HCT116 (cell line): Measurements from ENCODE around the gene CD164L2. TPM values are rescaled to one million over a fixed set of nuclear protein-coding genes. Genes with fewer than 3 reads are reported as not detected.

ENCODE experiments used
- ATAC-seq: fragments of 200-7000 bp; cut with Tn5 transposase; 2 replicates; pipeline ENCODE4 v1.9.1; 2020; ENCODE audit warnings: mild to moderate bottlenecking, moderate library complexity
- BruUV-seq: library from RNA; stranded (reverse); fragments of 400-500 nt; replicated peaks from 2 replicates; lab custom pipeline; 2021; lab: Mats Ljungman, UMichigan
- CTCF ChIA-PET: fragments of 300-600 bp; sonication (Branson Sonifier 250); formaldehyde crosslinking; loops from one replicate; lab custom pipeline; 2021; ENCODE audit warnings: antibody characterized with exemption; lab: Charles Lee
- POLR2A ChIA-PET: fragments of 300-600, 350-600 bp; sonication (Branson Sonifier 250); formaldehyde crosslinking; loops from one replicate; lab custom pipeline; 2021; ENCODE audit warnings: antibody characterized with exemption; lab: Charles Lee
- RAD21 ChIA-PET, 2 experiments: fragments of 300-600 bp; sonication (Branson Sonifier 250); formaldehyde crosslinking; loops; one replicate each; lab custom pipeline; 2023; ENCODE audit warnings: low total read pairs in 2 of 2; ENCODE audit not compliant: uncharacterized antibody in 2 of 2, unreplicated experiment in 2 of 2, low non-redundant PET in 1 of 2; lab: Charles Lee
- DNase-seq: peaks from one replicate; pipeline ENCODE4 v3.0.0-alpha.2; 2010; ENCODE audit warnings: low read depth, low spot score
- H2AFZ ChIP-seq: fragments of 200-600 bp; shearing (Covaris generic), sonication (generic); 2 replicates; pipeline ENCODE4 v1.6.1; 2017; ENCODE audit warnings: low read depth, mixed run types, mixed read lengths, antibody characterized with exemption, low read length; ENCODE audit not compliant: poor library complexity, severe bottlenecking
- H3K27ac ChIP-seq: 2 replicates; pipeline ENCODE4 v1.5.1; 2012; ENCODE audit warnings: low read depth, low read length
- H3K27me3 ChIP-seq: fragments of 200-600 bp; sonication (generic); 2 replicates; pipeline ENCODE4 v1.6.1; 2016; ENCODE audit warnings: mixed run types, low read length, mixed read lengths; ENCODE audit not compliant: insufficient read depth
- H3K36me3 ChIP-seq, 2 experiments: fragments of 200-500 bp in 1 of 2; fragments of 200-600 bp in 1 of 2; sonication (Bioruptor generic) in 1 of 2; sonication (generic) in 1 of 2; 2 replicates each; pipeline versions ENCODE4 v1.5.1 to v1.6.1; 2014 to 2016; ENCODE audit warnings: low read length in 2 of 2, inconsistent platforms in 1 of 2, mixed read lengths in 1 of 2, mixed run types in 1 of 2; ENCODE audit not compliant: insufficient read depth in 2 of 2, control insufficient read depth in 1 of 2
- H3K4me1 ChIP-seq, 2 experiments: fragments of 200-600 bp in 1 of 2; sonication (generic) in 1 of 2; 2 replicates each; pipeline versions ENCODE4 v1.5.1 to v1.6.1; 2012 to 2017; ENCODE audit warnings: low read length in 2 of 2, inconsistent platforms in 1 of 2, mild to moderate bottlenecking in 1 of 2, mixed read lengths in 1 of 2, mixed run types in 1 of 2, moderate library complexity in 1 of 2; ENCODE audit not compliant: insufficient read depth in 2 of 2, control insufficient read depth in 1 of 2
- H3K4me2 ChIP-seq: fragments of 200-600 bp; sonication (generic); 2 replicates; pipeline ENCODE4 v1.6.1; 2017; ENCODE audit warnings: mixed run types, low read length, mixed read lengths
- H3K4me3 ChIP-seq, 2 experiments: fragments of 200-600 bp in 1 of 2; sonication (generic) in 1 of 2; replicated peaks in 1 of 2; 2 replicates each; pipeline ENCODE4 v1.5.1; 2011 to 2016; ENCODE audit warnings: low read length in 2 of 2, control low read depth in 1 of 2, low read depth in 1 of 2, mild to moderate bottlenecking in 1 of 2, mixed read lengths in 1 of 2, mixed run types in 1 of 2
- H3K79me2 ChIP-seq: fragments of 200-600 bp; sonication (generic); 2 replicates; pipeline ENCODE4 v1.6.1; 2017; ENCODE audit warnings: mild to moderate bottlenecking, mixed run types, low read length, moderate library complexity, mixed read lengths; ENCODE audit not compliant: insufficient read depth
- H3K9ac ChIP-seq: fragments of 200-600 bp; sonication (generic); 2 replicates; pipeline ENCODE4 v1.6.1; 2016; ENCODE audit warnings: low read length, mixed read lengths
- H3K9me2 ChIP-seq: fragments of 200-600 bp; sonication (generic), shearing (Covaris generic); 2 replicates; pipeline ENCODE4 v1.6.1; 2017; ENCODE audit warnings: mixed run types, mild to moderate bottlenecking, moderate library complexity; ENCODE audit not compliant: insufficient read depth
- H3K9me3 ChIP-seq, 2 experiments: fragments of 200-500 bp in 1 of 2; fragments of 200-600 bp in 1 of 2; sonication (Bioruptor generic) in 1 of 2; sonication (generic) in 1 of 2; 2 replicates each; pipeline ENCODE4 v1.6.1; 2014 to 2017; ENCODE audit warnings: low read length in 2 of 2, mixed read lengths in 2 of 2, inconsistent platforms in 1 of 2, low read depth in 1 of 2, mild to moderate bottlenecking in 1 of 2, mixed run types in 1 of 2, moderate library complexity in 1 of 2; ENCODE audit not compliant: control insufficient read depth in 1 of 2, insufficient read depth in 1 of 2
- H4K20me1 ChIP-seq: fragments of 200-600 bp; sonication (generic), shearing (Covaris generic); 2 replicates; pipeline ENCODE4 v1.6.1; 2017; ENCODE audit warnings: mixed run types, mild to moderate bottlenecking, moderate library complexity; ENCODE audit not compliant: insufficient read depth
- ATF3 ChIP-seq: IDR thresholded peaks from 2 replicates; pipeline ENCODE4 v1.6.1; 2012
- CBX3 ChIP-seq: IDR thresholded peaks from 2 replicates; pipeline ENCODE4 v1.6.1; 2012; ENCODE audit warnings: low read depth
- CTCF ChIP-seq, 3 experiments: fragments of 200-600 bp in 1 of 3; sonication (generic) in 1 of 3; IDR thresholded peaks in 2 of 3; conservative IDR thresholded peaks in 1 of 3; 2 replicates each; pipeline ENCODE4 v1.5.1; 2012 to 2017; ENCODE audit warnings: low read depth in 2 of 3, low read length in 2 of 3, antibody characterized with exemption in 1 of 3, borderline replicate concordance in 1 of 3, control low read depth in 1 of 3, mild to moderate bottlenecking in 1 of 3, mixed read lengths in 1 of 3, mixed run types in 1 of 3, moderate library complexity in 1 of 3; ENCODE audit not compliant: insufficient read depth in 1 of 3
- ELF1 ChIP-seq: IDR thresholded peaks from 2 replicates; pipeline ENCODE4 v1.6.1; 2012; ENCODE audit warnings: low read depth, borderline replicate concordance
- EZH2 ChIP-seq: fragments of 200-600 bp; sonication (generic); IDR thresholded peaks from 2 replicates; pipeline ENCODE4 v1.6.1; 2017; ENCODE audit warnings: antibody characterized with exemption, mixed run types
- EZH2phosphoT487 ChIP-seq: fragments of 200-600 bp; IDR thresholded peaks from 2 replicates; pipeline ENCODE4 v1.6.1; 2018; ENCODE audit warnings: antibody characterized with exemption, borderline replicate concordance
- FOSL1 ChIP-seq: IDR thresholded peaks from 2 replicates; pipeline ENCODE4 v1.6.1; 2012; ENCODE audit warnings: low read depth
- JUND ChIP-seq: IDR thresholded peaks from 2 replicates; pipeline ENCODE4 v1.6.1; 2012
- MAX ChIP-seq: IDR thresholded peaks from 2 replicates; pipeline ENCODE4 v1.6.1; 2012
- POLR2A ChIP-seq: IDR thresholded peaks from 2 replicates; pipeline ENCODE4 v1.7.0; 2011; ENCODE audit warnings: borderline replicate concordance; ENCODE audit not compliant: insufficient read depth, insufficient read length; ENCODE audit errors: extremely low read depth
- POLR2AphosphoS5 ChIP-seq: IDR thresholded peaks from 2 replicates; pipeline ENCODE4 v1.6.1; 2011; ENCODE audit warnings: mild to moderate bottlenecking, low read depth, low read length, moderate library complexity
- RAD21 ChIP-seq: IDR thresholded peaks from 2 replicates; pipeline ENCODE4 v1.6.1; 2012; ENCODE audit warnings: low read depth, mild to moderate bottlenecking
- SIN3A ChIP-seq: IDR thresholded peaks from 2 replicates; pipeline ENCODE4 v1.6.1; 2012; ENCODE audit warnings: low read depth
- SP1 ChIP-seq: IDR thresholded peaks from 2 replicates; pipeline ENCODE4 v1.6.1; 2012; ENCODE audit warnings: low read depth
- SRF ChIP-seq: IDR thresholded peaks from 2 replicates; pipeline ENCODE4 v1.6.1; 2012; ENCODE audit warnings: low read depth
- TCF7L2 ChIP-seq: IDR thresholded peaks from 2 replicates; pipeline ENCODE4 v1.7.0; 2011; ENCODE audit warnings: borderline replicate concordance, inconsistent platforms; ENCODE audit not compliant: insufficient read depth, insufficient read length; ENCODE audit errors: extremely low read depth
- ZBTB33 ChIP-seq: IDR thresholded peaks from 2 replicates; pipeline ENCODE4 v1.6.1; 2011; ENCODE audit warnings: mild to moderate bottlenecking, low read length, moderate library complexity; ENCODE audit not compliant: insufficient replicate concordance; ENCODE audit errors: extremely low read depth
- ZFX ChIP-seq: fragments of 450-650 bp; IDR thresholded peaks from 2 replicates; pipeline ENCODE4 v1.6.1; 2017
- ZNF274 ChIP-seq: fragments of 200-500 bp; sonication (Bioruptor generic); IDR thresholded peaks from 2 replicates; pipeline ENCODE4 v1.6.1; 2014; ENCODE audit warnings: mild to moderate bottlenecking, low read depth, low read length, inconsistent platforms
- intact Hi-C: fragments of 100-400 bp; cut with micrococcal nuclease; formaldehyde crosslinking; loops from 2 replicates; pipeline ENCODE4 v1.10.0; 2022
- total RNA-seq: library from RNA; stranded (reverse); gene quantifications from one replicate; pipeline ENCODE4 v1.2.1, GENCODE V29; 2021; ENCODE audit not compliant: unreplicated experiment

The CD164L2 gene
- total RNA-seq, 1 experiment from 2014 or later = 11.6 TPM

GRCh38 chr1:27429029-27429425, 45.9 kb upstream of the CD164L2 start:
- no peak overlapping the region for H3K4me3 ChIP-seq
- no peaks in the 10 kb centered on the region for H3K9me3 ChIP-seq
- BruUV-seq = no TSS peak
- TF ChIP-seq TCF7L2 (no peak), ZBTB33 (no peak), EZH2 (no peak), ATF3 (no peak), FOSL1 (no peak), JUND (no peak), POLR2A (no peak), CTCF (IDR thresholded peaks at IDR 0.05 in 2 of 3, conservative IDR thresholded peaks at IDR 0.05 in 1 of 3; ENCODE audit: borderline replicate concordance in 1 of 3, insufficient read depth in 1 of 3, low read depth in 2 of 3, low read length in 2 of 3) (no peak), POLR2AphosphoS5 (no peak), ZNF274 (no peak), ZFX (no peak), EZH2phosphoT487 (no peak), CBX3 (no peak), ELF1 (no peak), RAD21 (no peak), SIN3A (no peak), SRF (no peak), MAX (no peak), SP1 (no peak)
- ChIA-PET CTCF (interaction anchor here (1.2 kb wide), 1 partner anchor 37 kb away, joined by 3 read pairs; no protein-coding TSS in a partner anchor), RAD21 (no interaction called here), POLR2A (no interaction called here)
- no peak for DNase-seq
- intact Hi-C loops = no loop called here
- no peaks in the 10 kb centered on the region for H3K9me2 ChIP-seq
- no peaks in the 10 kb centered on the region for H3K4me1 ChIP-seq
- H3K4me2 ChIP-seq = no peak overlapping the region
- no peak overlapping the region for H3K27ac ChIP-seq
- no peaks in the 10 kb centered on the region for H3K27me3 ChIP-seq
- peaks cover 72% of the 10 kb centered on the region for H3K79me2 ChIP-seq
- H3K36me3 ChIP-seq = peaks cover 5 to 10% of the 10 kb centered on the region in 2 experiments; a peak in 3 of 4 replicates
- no peak overlapping the region for H2AFZ ChIP-seq
- 0 out of 2 replicates have a peak, but pooled peaks cover 3% of the 10 kb centered on the region for H4K20me1 ChIP-seq
- ATAC-seq = no peak
- no peak overlapping the region for H3K9ac ChIP-seq
